ENCODE results near the gene RPL39.
A peak's percentile ranks its signal among the peaks of the same experiment; 100 is the strongest.

Gene RPL39

GRCh38 chrX:119763836-119764387 lies 27.5 kb downstream of the RPL39 start:
- Histone ChIP-seq H3K9me3 (ENCODE audit: control insufficient read depth in 2 of 2, low read length in 2 of 2) (no peaks in the 10 kb centered on the region), H3K27ac (ENCODE audit: low read depth in 2 of 2, low read length in 2 of 2) (no peak overlapping the region), H3K4me1 (ENCODE audit: control insufficient read depth in 2 of 2, insufficient read depth in 2 of 2, low read length in 2 of 2) (no peaks in the 10 kb centered on the region), H3K36me3 (ENCODE audit: control insufficient read depth in 2 of 2, insufficient read depth in 2 of 2, low read length in 2 of 2) (no peaks in the 10 kb centered on the region), H3K27me3 (ENCODE audit: control insufficient read depth in 2 of 2, insufficient read depth in 2 of 2, low read length in 2 of 2) (no peaks in the 10 kb centered on the region), H3K4me3 (ENCODE audit: low read length in 2 of 2) (no peak overlapping the region), H3K9ac (ENCODE audit: low read depth in 1 of 2, low read length in 2 of 2) (no peak overlapping the region)

- Histone ChIP-seq H3K9ac (ENCODE audit: low read depth in 1 of 2, low read length in 2 of 2) (no peak overlapping the region), H3K4me3 (ENCODE audit: low read length in 2 of 2) (no peak overlapping the region), H3K9me3 (ENCODE audit: control insufficient read depth in 2 of 2, low read length in 2 of 2) (no peaks in the 10 kb centered on the region), H3K27ac (ENCODE audit: low read depth in 2 of 2, low read length in 2 of 2) (no peak overlapping the region), H3K36me3 (ENCODE audit: control insufficient read depth in 2 of 2, insufficient read depth in 2 of 2, low read length in 2 of 2) (no peaks in the 10 kb centered on the region), H3K27me3 (ENCODE audit: control insufficient read depth in 2 of 2, insufficient read depth in 2 of 2, low read length in 2 of 2) (no peaks in the 10 kb centered on the region), H3K4me1 (ENCODE audit: control insufficient read depth in 2 of 2, insufficient read depth in 2 of 2, low read length in 2 of 2) (no peaks in the 10 kb centered on the region)
Observed at GRCh38 chrX:119763181-119763580, 28.2 kb downstream of the RPL39 start.

GRCh38 chrX:119762718-119763117 lies 28.7 kb downstream of the RPL39 start:
- no peaks in the 10 kb centered on the region for H3K36me3 ChIP-seq (ENCODE audit: control insufficient read depth in 2 of 2, insufficient read depth in 2 of 2, low read length in 2 of 2)
- no peaks in the 10 kb centered on the region for H3K9me3 ChIP-seq (ENCODE audit: control insufficient read depth in 2 of 2, low read length in 2 of 2)
- no peak overlapping the region for H3K27ac ChIP-seq (ENCODE audit: low read depth in 2 of 2, low read length in 2 of 2)
- no peak overlapping the region for H3K4me3 ChIP-seq (ENCODE audit: low read length in 2 of 2)
- H3K4me1 ChIP-seq (ENCODE audit: control insufficient read depth in 2 of 2, insufficient read depth in 2 of 2, low read length in 2 of 2): no peaks in the 10 kb centered on the region
- no peaks in the 10 kb centered on the region for H3K27me3 ChIP-seq (ENCODE audit: control insufficient read depth in 2 of 2, insufficient read depth in 2 of 2, low read length in 2 of 2)
- H3K9ac ChIP-seq (ENCODE audit: low read depth in 1 of 2, low read length in 2 of 2): no peak overlapping the region

- peaks cover 9 to 15% of the 10 kb centered on the region in 2 donors for H3K4me1 ChIP-seq (ENCODE audit: control insufficient read depth in 2 of 2, insufficient read depth in 2 of 2, low read length in 2 of 2)
- no peaks in the 10 kb centered on the region for H3K36me3 ChIP-seq (ENCODE audit: control insufficient read depth in 2 of 2, insufficient read depth in 2 of 2, low read length in 2 of 2)
- no peaks in the 10 kb centered on the region for H3K9me3 ChIP-seq (ENCODE audit: control insufficient read depth in 2 of 2, low read length in 2 of 2)
- H3K4me3 ChIP-seq (ENCODE audit: low read length in 2 of 2): peak overlapping the region in 1 of 2 donors; percentile 52
- H3K9ac ChIP-seq (ENCODE audit: low read depth in 1 of 2, low read length in 2 of 2): no peak overlapping the region
- no peaks in the 10 kb centered on the region for H3K27me3 ChIP-seq (ENCODE audit: control insufficient read depth in 2 of 2, insufficient read depth in 2 of 2, low read length in 2 of 2)
- no peak overlapping the region for H3K27ac ChIP-seq (ENCODE audit: low read depth in 2 of 2, low read length in 2 of 2)
Observed at GRCh38 chrX:119760026-119760877, 31.2 kb downstream of the RPL39 start.

GRCh38 chrX:119759248-119759766 lies 32.1 kb downstream of the RPL39 start:
- Histone ChIP-seq H3K9ac (ENCODE audit: low read depth in 1 of 2, low read length in 2 of 2) (peak overlapping the region in 1 of 2 donors; percentile 71), H3K9me3 (ENCODE audit: control insufficient read depth in 2 of 2, low read length in 2 of 2) (no peaks in the 10 kb centered on the region), H3K36me3 (ENCODE audit: control insufficient read depth in 2 of 2, insufficient read depth in 2 of 2, low read length in 2 of 2) (no peaks in the 10 kb centered on the region), H3K27me3 (ENCODE audit: control insufficient read depth in 2 of 2, insufficient read depth in 2 of 2, low read length in 2 of 2) (no peaks in the 10 kb centered on the region), H3K27ac (ENCODE audit: low read depth in 2 of 2, low read length in 2 of 2) (peak overlapping the region; percentile 83 to 91), H3K4me1 (ENCODE audit: control insufficient read depth in 2 of 2, insufficient read depth in 2 of 2, low read length in 2 of 2) (peaks cover 9 to 15% of the 10 kb centered on the region in 2 donors), H3K4me3 (ENCODE audit: low read length in 2 of 2) (peak overlapping the region; percentile 65 to 66)

- no peaks in the 10 kb centered on the region for H3K9me3 ChIP-seq (ENCODE audit: control insufficient read depth in 2 of 2, low read length in 2 of 2)
- no peaks in the 10 kb centered on the region for H3K27me3 ChIP-seq (ENCODE audit: control insufficient read depth in 2 of 2, insufficient read depth in 2 of 2, low read length in 2 of 2)
- H3K4me3 ChIP-seq (ENCODE audit: low read length in 2 of 2): peak overlapping the region; percentile 65 to 66
- H3K27ac ChIP-seq (ENCODE audit: low read depth in 2 of 2, low read length in 2 of 2): peak overlapping the region; percentile 83 to 91
- peaks cover 9 to 15% of the 10 kb centered on the region in 2 donors for H3K4me1 ChIP-seq (ENCODE audit: control insufficient read depth in 2 of 2, insufficient read depth in 2 of 2, low read length in 2 of 2)
- H3K36me3 ChIP-seq (ENCODE audit: control insufficient read depth in 2 of 2, insufficient read depth in 2 of 2, low read length in 2 of 2): no peaks in the 10 kb centered on the region
- peak overlapping the region; percentile 24 to 71 for H3K9ac ChIP-seq (ENCODE audit: low read depth in 1 of 2, low read length in 2 of 2)
Observed at GRCh38 chrX:119758731-119759247, 32.6 kb downstream of the RPL39 start.

- peak within 1 kb of the TSS; percentile 83 to 91 for H3K27ac ChIP-seq (ENCODE audit: low read depth in 2 of 2, low read length in 2 of 2)
Observed at GRCh38 chrX:119757979-119758730, 33.3 kb downstream of the RPL39 start, which contains the start of gene SOWAHD. Gene SOWAHD (plus strand): TSS chrX:119758588. CDS start chrX:119758668, 80 bp downstream.

GRCh38 chrX:119757646-119757978 lies 33.8 kb downstream of the RPL39 start:
- H3K27ac ChIP-seq (ENCODE audit: low read depth in 2 of 2, low read length in 2 of 2): peak overlapping the region; percentile 83 to 91
- peak overlapping the region; percentile 63 to 71 for H3K9ac ChIP-seq (ENCODE audit: low read depth in 1 of 2, low read length in 2 of 2)
- H3K4me3 ChIP-seq (ENCODE audit: low read length in 2 of 2): peak overlapping the region; percentile 65 to 66

More at GRCh38 chrX:119757979-119758730, 33.3 kb downstream of the RPL39 start, which contains the start of gene SOWAHD:
- no peaks in the 10 kb centered on the region for H3K27me3 ChIP-seq (ENCODE audit: control insufficient read depth in 2 of 2, insufficient read depth in 2 of 2, low read length in 2 of 2)
- no peaks in the 10 kb centered on the region for H3K36me3 ChIP-seq (ENCODE audit: control insufficient read depth in 2 of 2, insufficient read depth in 2 of 2, low read length in 2 of 2)
- H3K4me1 ChIP-seq (ENCODE audit: control insufficient read depth in 2 of 2, insufficient read depth in 2 of 2, low read length in 2 of 2): peaks cover 9 to 15% of the 10 kb centered on the region in 2 donors
- peak within 1 kb of the TSS; percentile 63 to 71 for H3K9ac ChIP-seq (ENCODE audit: low read depth in 1 of 2, low read length in 2 of 2)
- H3K9me3 ChIP-seq (ENCODE audit: control insufficient read depth in 2 of 2, low read length in 2 of 2): no peaks in the 10 kb centered on the region
- H3K4me3 ChIP-seq (ENCODE audit: low read length in 2 of 2): peak within 1 kb of the TSS; percentile 65 to 66

GRCh38 chrX:119756926-119757635 lies 34.3 kb downstream of the RPL39 start:
- Histone ChIP-seq H3K27me3 (ENCODE audit: control insufficient read depth in 2 of 2, insufficient read depth in 2 of 2, low read length in 2 of 2) (no peaks in the 10 kb centered on the region), H3K9me3 (ENCODE audit: control insufficient read depth in 2 of 2, low read length in 2 of 2) (no peaks in the 10 kb centered on the region), H3K4me1 (ENCODE audit: control insufficient read depth in 2 of 2, insufficient read depth in 2 of 2, low read length in 2 of 2) (peaks cover 9 to 15% of the 10 kb centered on the region in 2 donors), H3K27ac (ENCODE audit: low read depth in 2 of 2, low read length in 2 of 2) (peak overlapping the region; percentile 83 to 91), H3K4me3 (ENCODE audit: low read length in 2 of 2) (peak overlapping the region; percentile 65 to 66), H3K36me3 (ENCODE audit: control insufficient read depth in 2 of 2, insufficient read depth in 2 of 2, low read length in 2 of 2) (no peaks in the 10 kb centered on the region), H3K9ac (ENCODE audit: low read depth in 1 of 2, low read length in 2 of 2) (peak overlapping the region; percentile 5 to 71)

More at GRCh38 chrX:119757646-119757978, 33.8 kb downstream of the RPL39 start:
- Histone ChIP-seq H3K36me3 (ENCODE audit: control insufficient read depth in 2 of 2, insufficient read depth in 2 of 2, low read length in 2 of 2) (no peaks in the 10 kb centered on the region), H3K9me3 (ENCODE audit: control insufficient read depth in 2 of 2, low read length in 2 of 2) (no peaks in the 10 kb centered on the region), H3K4me1 (ENCODE audit: control insufficient read depth in 2 of 2, insufficient read depth in 2 of 2, low read length in 2 of 2) (peaks cover 9 to 15% of the 10 kb centered on the region in 2 donors), H3K27me3 (ENCODE audit: control insufficient read depth in 2 of 2, insufficient read depth in 2 of 2, low read length in 2 of 2) (no peaks in the 10 kb centered on the region)

Data from mucosa of rectum (tissue), 2 donors.